H1 (cell line): Measurements from ENCODE around the gene SYNE4. TPM values are rescaled to one million over a fixed set of nuclear protein-coding genes. Genes with fewer than 3 reads are reported as not detected.

ENCODE experiments used
- CTCF ChIA-PET: fragments of 300-600 bp; sonication (Branson Sonifier 250); formaldehyde crosslinking; loops from one replicate; lab custom pipeline; 2021; ENCODE audit not compliant: partially characterized antibody; lab: Charles Lee
- POLR2A ChIA-PET: fragments of 300-600 bp; sonication (Branson Sonifier 250); formaldehyde crosslinking; loops from one replicate; lab custom pipeline; 2021; ENCODE audit warnings: inconsistent platforms; ENCODE audit not compliant: partially characterized antibody; lab: Charles Lee
- DNase-seq, 2 experiments: peaks; one replicate each; pipeline versions ENCODE4 v3.0.0 to v3.0.0-alpha.2; 2010 to 2022; ENCODE audit warnings: low spot score in 2 of 2, low read depth in 1 of 2, mixed read lengths in 1 of 2
- FAIRE-seq: peaks from 2 replicates; lab custom pipeline; 2011; peaks lifted over from hg19 to GRCh38; lab: Jason Lieb, UNC
- H2AFZ ChIP-seq: 2 replicates; pipeline ENCODE4 v1.8.1; 2012; ENCODE audit warnings: low read length, inconsistent platforms
- H2AK5ac ChIP-seq: 2 replicates; pipeline ENCODE4 v1.6.1; 2013; ENCODE audit warnings: low read depth, low read length
- H2BK120ac ChIP-seq: replicated peaks from 2 replicates; pipeline ENCODE3; 2013; ENCODE audit warnings: low read depth, low read length, inconsistent platforms
- H2BK12ac ChIP-seq: 2 replicates; pipeline ENCODE4 v1.6.1; 2013; ENCODE audit warnings: low read depth, low read length
- H2BK15ac ChIP-seq: 2 replicates; pipeline ENCODE4 v1.6.1; 2013; ENCODE audit warnings: low read length
- H2BK20ac ChIP-seq: 2 replicates; pipeline ENCODE4 v1.6.1; 2013; ENCODE audit warnings: low read length
- H2BK5ac ChIP-seq: 2 replicates; pipeline ENCODE4 v1.6.1; 2013; ENCODE audit warnings: low read depth, low read length
- H3K14ac ChIP-seq: 2 replicates; pipeline ENCODE4 v1.6.1; 2013; ENCODE audit warnings: inconsistent platforms; ENCODE audit not compliant: insufficient read length
- H3K18ac ChIP-seq: 2 replicates; pipeline ENCODE4 v1.6.1; 2013; ENCODE audit warnings: low read length; ENCODE audit errors: extremely low read depth
- H3K23ac ChIP-seq: 2 replicates; pipeline ENCODE4 v1.6.1; 2013; ENCODE audit warnings: inconsistent platforms; ENCODE audit not compliant: insufficient read length
- H3K23me2 ChIP-seq: 2 replicates; pipeline ENCODE4 v1.6.1; 2013; ENCODE audit warnings: low read depth, low read length
- H3K27ac ChIP-seq: 2 replicates; pipeline ENCODE4 v1.6.1; 2011; ENCODE audit warnings: low read depth, low read length, inconsistent platforms
- H3K27me3 ChIP-seq, 4 experiments: replicated peaks in 1 of 4; 1 replicate in 1 of 4; 2 replicates in 3 of 4; pipeline versions ENCODE4 v1.6.1 to v1.8.1; 2011 to 2013; ENCODE audit warnings: low read length in 3 of 4, mild to moderate bottlenecking in 3 of 4, inconsistent platforms in 2 of 4, mixed read lengths in 2 of 4, moderate library complexity in 1 of 4; ENCODE audit not compliant: control insufficient read depth in 3 of 4, insufficient read depth in 3 of 4; ENCODE audit errors: extremely low read depth in 1 of 4
- H3K36me3 ChIP-seq, 4 experiments: 2 replicates each; pipeline versions ENCODE4 v1.6.1 to v1.8.1; 2011 to 2013; ENCODE audit warnings: mild to moderate bottlenecking in 4 of 4, low read length in 3 of 4, moderate library complexity in 2 of 4, control low read depth in 1 of 4, inconsistent platforms in 1 of 4; ENCODE audit not compliant: insufficient read depth in 4 of 4, control insufficient read depth in 2 of 4
- H3K4ac ChIP-seq: replicated peaks from 2 replicates; pipeline ENCODE3; 2013; ENCODE audit warnings: low read length, low read depth, mixed read lengths, inconsistent platforms; ENCODE audit not compliant: insufficient read length
- H3K4me1 ChIP-seq, 4 experiments: replicated peaks in 1 of 4; 1 replicate in 1 of 4; 2 replicates in 3 of 4; pipeline versions ENCODE4 v1.6.1 to v1.8.1; 2011 to 2013; ENCODE audit warnings: low read length in 3 of 4, inconsistent platforms in 2 of 4, mixed read lengths in 1 of 4; ENCODE audit not compliant: insufficient read depth in 4 of 4, control insufficient read depth in 3 of 4
- H3K4me2 ChIP-seq, 2 experiments: 2 replicates each; pipeline versions ENCODE4 v1.6.1 to v1.8.1; 2011 to 2013; ENCODE audit warnings: low read depth in 2 of 2, low read length in 2 of 2, control low read depth in 1 of 2, inconsistent platforms in 1 of 2, mild to moderate bottlenecking in 1 of 2; ENCODE audit not compliant: insufficient read depth in 1 of 2
- H3K4me3 ChIP-seq, 4 experiments: fragments of 200-600, 300-600 bp in 1 of 4; sonication (generic), shearing (Covaris generic), sonication (Bioruptor Twin) in 1 of 4; 2 replicates each; pipeline versions ENCODE4 v1.5.1 to v1.8.1; 2011 to 2016; ENCODE audit warnings: low read length in 4 of 4, low read depth in 3 of 4, control low read depth in 2 of 4, inconsistent platforms in 2 of 4, mild to moderate bottlenecking in 2 of 4, mixed read lengths in 1 of 4, moderate library complexity in 1 of 4; ENCODE audit not compliant: insufficient read depth in 2 of 4; ENCODE audit errors: extremely low read depth in 1 of 4
- H3K56ac ChIP-seq: replicated peaks from 2 replicates; pipeline ENCODE3; 2013; ENCODE audit warnings: low read depth, mild to moderate bottlenecking, mixed read lengths, low read length, inconsistent platforms; ENCODE audit not compliant: insufficient read length
- H3K79me1 ChIP-seq: 2 replicates; pipeline ENCODE4 v1.6.1; 2013; ENCODE audit warnings: low read depth, low read length, control low read depth
- H3K79me2 ChIP-seq, 2 experiments: 2 replicates each; pipeline versions ENCODE4 v1.6.1 to v1.8.1; 2012 to 2013; ENCODE audit warnings: low read length in 2 of 2, mild to moderate bottlenecking in 2 of 2, inconsistent platforms in 1 of 2; ENCODE audit not compliant: insufficient read depth in 2 of 2, control insufficient read depth in 1 of 2
- H3K9ac ChIP-seq, 4 experiments: replicated peaks in 1 of 4; 1 replicate in 1 of 4; 2 replicates in 3 of 4; pipeline versions ENCODE4 v1.6.1 to v1.8.1; 2011 to 2013; ENCODE audit warnings: low read depth in 3 of 4, low read length in 3 of 4, control low read depth in 2 of 4, mild to moderate bottlenecking in 2 of 4, moderate library complexity in 2 of 4, inconsistent platforms in 1 of 4; ENCODE audit errors: extremely low read depth in 1 of 4
- H3K9me3 ChIP-seq, 2 experiments: 2 replicates each; pipeline versions ENCODE4 v1.6.1 to v1.8.1; 2012 to 2013; ENCODE audit warnings: mild to moderate bottlenecking in 2 of 2, moderate library complexity in 2 of 2, control low read depth in 1 of 2, inconsistent platforms in 1 of 2, low read depth in 1 of 2, low read length in 1 of 2, mixed read lengths in 1 of 2; ENCODE audit not compliant: insufficient read depth in 2 of 2
- H4K20me1 ChIP-seq, 2 experiments: replicated peaks in 1 of 2; 2 replicates each; pipeline versions ENCODE3 to v1.8.1; 2011 to 2013; ENCODE audit warnings: inconsistent platforms in 2 of 2, low read length in 2 of 2, mild to moderate bottlenecking in 1 of 2; ENCODE audit not compliant: insufficient read depth in 2 of 2, control insufficient read depth in 1 of 2
- H4K5ac ChIP-seq: 2 replicates; pipeline ENCODE4 v1.6.1; 2013; ENCODE audit warnings: low read length, low read depth, mixed read lengths, inconsistent platforms; ENCODE audit not compliant: insufficient read length
- H4K8ac ChIP-seq: 2 replicates; pipeline ENCODE4 v1.8.0; 2013; ENCODE audit warnings: mild to moderate bottlenecking, moderate library complexity, low read length, inconsistent platforms; ENCODE audit not compliant: insufficient read depth; ENCODE audit errors: extremely low read depth
- H4K91ac ChIP-seq: replicated peaks from 2 replicates; pipeline ENCODE3; 2013; ENCODE audit warnings: low read length, mixed read lengths, inconsistent platforms; ENCODE audit not compliant: insufficient read length
- BCL11A ChIP-seq, 2 experiments: IDR thresholded peaks; one replicate each; pipeline ENCODE4 v1.6.1; 2011; ENCODE audit warnings: low read depth in 2 of 2, low read length in 2 of 2, mild to moderate bottlenecking in 2 of 2
- CTBP2 ChIP-seq: IDR thresholded peaks from 2 replicates; pipeline ENCODE4 v1.7.0; 2011; ENCODE audit warnings: borderline replicate concordance, mild to moderate bottlenecking, moderate library complexity, mixed read lengths, low read length; ENCODE audit not compliant: insufficient read depth, insufficient read length
- KDM1A ChIP-seq: fragments of 200-600, 300-600 bp; sonication (generic); IDR thresholded peaks from 2 replicates; pipeline ENCODE4 v1.7.1; 2016; ENCODE audit warnings: mild to moderate bottlenecking, low read length, borderline replicate concordance
- KDM4A ChIP-seq: IDR thresholded peaks from one replicate; pipeline ENCODE4 v1.7.1; 2012; ENCODE audit warnings: low read depth, mild to moderate bottlenecking, moderate library complexity, low read length, inconsistent platforms; ENCODE audit not compliant: severe bottlenecking
- KDM5A ChIP-seq: fragments of 200-600 bp; IDR thresholded peaks from 2 replicates; pipeline ENCODE4 v1.7.1; 2012; ENCODE audit warnings: mild to moderate bottlenecking, low read length, inconsistent platforms, mixed read lengths
- SAP30 ChIP-seq: fragments of 300-600 bp; sonication (generic); IDR thresholded peaks from 2 replicates; pipeline ENCODE4 v1.7.1; 2012; ENCODE audit warnings: low read length, moderate library complexity, mild to moderate bottlenecking, inconsistent platforms; ENCODE audit not compliant: insufficient read depth, insufficient replicate concordance
- SIRT6 ChIP-seq: IDR thresholded peaks from one replicate; pipeline ENCODE4 v1.7.1; 2012; ENCODE audit warnings: low read length, inconsistent platforms
- SIX5 ChIP-seq: IDR thresholded peaks from 2 replicates; pipeline ENCODE4 v1.6.1; 2011; ENCODE audit warnings: mild to moderate bottlenecking, low read depth, low read length
- SP1 ChIP-seq: IDR thresholded peaks from 2 replicates; pipeline ENCODE4 v1.6.1; 2011; ENCODE audit warnings: low read depth, low read length
- SRF ChIP-seq: IDR thresholded peaks from 2 replicates; pipeline ENCODE4 v1.6.1; 2011; ENCODE audit warnings: mild to moderate bottlenecking, low read depth, low read length, moderate library complexity
- WGBS, 2 experiments: shearing (Covaris generic) in 1 of 2; methylation state at CpG; one replicate each; pipeline versions ENCODE4 v1.1.6 to v1.1.7; 2013 to 2015; ENCODE audit warnings: low lambda C conversion rate in 2 of 2, mixed read lengths in 2 of 2, inconsistent platforms in 1 of 2, low coverage in 1 of 2, missing lambda C conversion rate in 1 of 2; ENCODE audit not compliant: insufficient replicate concordance in 2 of 2, insufficient coverage in 1 of 2, insufficient read length in 1 of 2; ENCODE audit errors: extremely low coverage in 1 of 2, missing lambda C conversion rate in 1 of 2; 5-methylcytosine and 5-hydroxymethylcytosine counted together
- polyA plus RNA-seq, 7 experiments: library from polyadenylated mRNA; depleted of rRNA in 3 of 7; stranded (reverse) in 5 of 7; unstranded in 2 of 7; fragments of >200 nt in 5 of 7; fragments of 200-250 nt in 2 of 7; gene quantifications; 1 replicate in 5 of 7; 2 replicates in 1 of 7; 4 replicates in 1 of 7; pipeline versions ENCODE4 v1.2.1 to v1.2.3, GENCODE V29; 2011 to 2013; ENCODE audit warnings: missing spikeins in 2 of 7, mixed read lengths in 2 of 7
- total RNA-seq: library from RNA; stranded (reverse); fragmentation: NEBNext Ultra II Directional; extraction: Animal tissue kit (Norgen Biotek cat#: 25700); gene quantifications from 2 replicates; pipeline ENCODE4 v1.2.1, GENCODE V29; 2021
- TF ChIP-seq, protein P1 (sequence below), 3 experiments: IDR thresholded peaks; 1 replicate in 2 of 3; 2 replicates in 1 of 3; pipeline versions ENCODE4 v1.5.1 to v1.6.1; 2011; ENCODE audit warnings: low read length in 3 of 3, mild to moderate bottlenecking in 3 of 3, inconsistent platforms in 2 of 3, low read depth in 1 of 3, moderate library complexity in 1 of 3; ENCODE audit not compliant: insufficient read depth in 1 of 3; ENCODE audit errors: control extremely low read depth in 1 of 3

SYNE4 gene
- total and polyA plus RNA-seq, 2 of the 8 experiments (the other 6 are each of a cell fraction or from before 2014, with no cell fraction given) = 20.8 to 22.6 TPM

DNA sequence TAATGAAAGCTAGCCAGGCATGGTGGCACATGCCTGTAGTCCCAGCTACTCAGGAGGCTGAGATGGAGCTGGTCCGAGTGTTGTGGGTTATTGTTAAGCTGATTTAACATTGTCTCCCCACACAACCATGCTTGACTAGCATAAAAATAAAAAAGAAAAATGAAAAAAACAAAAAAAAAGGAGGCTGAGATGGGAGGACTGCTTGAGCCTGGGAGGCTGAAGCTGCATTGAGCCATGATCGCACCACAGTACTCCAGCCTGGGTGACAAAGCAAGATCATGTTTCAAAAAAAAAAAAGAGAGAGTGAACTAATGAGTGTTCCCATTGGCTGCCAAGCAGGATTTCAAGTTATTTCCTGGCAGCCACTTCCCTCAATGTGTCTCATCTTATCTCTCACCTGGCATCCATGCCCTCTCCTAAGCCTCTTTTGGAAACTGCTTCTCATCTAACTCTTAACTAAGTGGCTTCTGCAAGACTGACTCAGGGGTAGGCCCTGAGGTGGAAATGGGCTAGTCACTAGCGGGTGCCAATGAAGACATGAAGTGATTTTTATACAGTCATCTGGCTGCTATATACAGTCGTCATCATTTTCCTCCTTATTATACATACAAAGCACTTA, 40.6 kb upstream of the SYNE4 start:
- Histone ChIP-seq H3K23ac (no peak overlapping the region), H2BK120ac (no peak overlapping the region), H3K79me1 (no peaks in the 10 kb centered on the region), H2BK12ac (no peak overlapping the region), H3K9ac (no peak overlapping the region), H3K9me3 (no peaks in the 10 kb centered on the region), H3K4me3 (no peak overlapping the region), H3K18ac (no peak overlapping the region), H3K36me3 (no peaks in the 10 kb centered on the region), H3K4me1 (peaks cover 0 to 9% (median 4%) of the 10 kb centered on the region in 4 experiments; a peak in 6 of 7 replicates), H2BK15ac (no peak overlapping the region), H3K56ac (no peak overlapping the region), H2AK5ac (no peak overlapping the region), H2BK20ac (no peak overlapping the region), H3K4ac (no peak overlapping the region), H4K5ac (no peak overlapping the region), H3K4me2 (no peak overlapping the region), H2BK5ac (no peak overlapping the region), H3K79me2 (0 out of 4 replicates have a peak, but pooled peaks cover 0 to 3% of the 10 kb centered on the region in 2 experiments), H4K91ac (no peak overlapping the region), H3K27ac (no peak overlapping the region), H3K27me3 (no peaks in the 10 kb centered on the region), H3K14ac (no peak overlapping the region), H2AFZ (no peak overlapping the region), H3K23me2 (peaks cover 4% of the 10 kb centered on the region), H4K20me1 (peaks cover 0 to 5% of the 10 kb centered on the region in 2 experiments), H4K8ac (no peak overlapping the region)
- ChIA-PET POLR2A (no interaction called here), CTCF (interaction anchor here (1.1 kb wide), 1 partner anchor 11 kb away, joined by 3 read pairs; no protein-coding TSS in a partner anchor)
- FAIRE-seq = no peak
- WGBS, 2 experiments = 87% methylated on average over 4 of the region's 4 CpGs; no CpG with 5 or more reads in 1 of the 2 experiments
- DNase-seq = no peak
- TF ChIP-seq SIX5 = no peak
- TF ChIP-seq BCL11A (IDR thresholded peaks at IDR 0.05; ENCODE audit: low read depth in 2 of 2, low read length in 2 of 2) = no peak
- no peak for TF ChIP-seq SP1
- no peak for TF ChIP-seq SIRT6
- TF ChIP-seq KDM5A = no peak
- no peak for TF ChIP-seq SAP30
- TF ChIP-seq KDM1A = no peak
- no peak for TF ChIP-seq SRF
- TF ChIP-seq CTBP2 = no peak
- TF ChIP-seq KDM4A = no peak
- TF ChIP-seq, protein P1, sequence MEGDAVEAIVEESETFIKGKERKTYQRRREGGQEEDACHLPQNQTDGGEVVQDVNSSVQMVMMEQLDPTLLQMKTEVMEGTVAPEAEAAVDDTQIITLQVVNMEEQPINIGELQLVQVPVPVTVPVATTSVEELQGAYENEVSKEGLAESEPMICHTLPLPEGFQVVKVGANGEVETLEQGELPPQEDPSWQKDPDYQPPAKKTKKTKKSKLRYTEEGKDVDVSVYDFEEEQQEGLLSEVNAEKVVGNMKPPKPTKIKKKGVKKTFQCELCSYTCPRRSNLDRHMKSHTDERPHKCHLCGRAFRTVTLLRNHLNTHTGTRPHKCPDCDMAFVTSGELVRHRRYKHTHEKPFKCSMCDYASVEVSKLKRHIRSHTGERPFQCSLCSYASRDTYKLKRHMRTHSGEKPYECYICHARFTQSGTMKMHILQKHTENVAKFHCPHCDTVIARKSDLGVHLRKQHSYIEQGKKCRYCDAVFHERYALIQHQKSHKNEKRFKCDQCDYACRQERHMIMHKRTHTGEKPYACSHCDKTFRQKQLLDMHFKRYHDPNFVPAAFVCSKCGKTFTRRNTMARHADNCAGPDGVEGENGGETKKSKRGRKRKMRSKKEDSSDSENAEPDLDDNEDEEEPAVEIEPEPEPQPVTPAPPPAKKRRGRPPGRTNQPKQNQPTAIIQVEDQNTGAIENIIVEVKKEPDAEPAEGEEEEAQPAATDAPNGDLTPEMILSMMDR (IDR thresholded peaks at IDR 0.05; ENCODE audit: control extremely low read depth in 1 of 3, insufficient read depth in 1 of 3, low read depth in 1 of 3, low read length in 3 of 3) = no peak
